Measurements from ENCODE around the gene SCARF2. TPM values are rescaled to one million over a fixed set of nuclear protein-coding genes. Genes with fewer than 3 reads are reported as not detected.

Gene SCARF2
- total RNA-seq, 1 donor from 2014 or later = 133 TPM

DNA sequence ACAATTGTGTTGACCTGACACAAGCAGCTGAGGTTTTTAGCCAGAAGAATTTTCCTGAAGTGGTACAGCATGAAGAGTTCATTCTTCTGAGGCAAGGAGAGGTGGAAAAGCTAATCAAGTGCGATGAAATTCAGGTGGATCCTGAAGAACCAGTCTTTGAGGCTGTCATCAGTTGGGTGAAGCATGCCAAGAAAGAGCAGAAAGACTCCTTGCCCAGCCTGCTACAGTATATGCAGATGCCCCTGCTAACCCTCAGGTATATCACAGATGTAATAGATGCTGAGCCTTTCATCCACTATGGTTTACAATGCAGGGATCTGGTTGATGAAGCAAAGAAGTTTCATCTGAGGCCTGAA lies 12.9 kb upstream of the SCARF2 start:
- H3K36me3 ChIP-seq = peaks cover 8 to 13% of the 10 kb centered on the region in 2 donors
- no peak for TF ChIP-seq CTCF (IDR thresholded peaks at IDR 0.05)
- DNase-seq (ENCODE audit: low spot score in 2 of 2) = no peak
- H3K27me3 ChIP-seq = no peaks in the 10 kb centered on the region
- no peaks in the 10 kb centered on the region for H3K9me3 ChIP-seq
- no peak overlapping the region for H3K4me3 ChIP-seq
- H3K27ac ChIP-seq = no peak overlapping the region
- intact Hi-C loops (cut with DNase I) = no loop called here
- H3K4me1 ChIP-seq = no peaks in the 10 kb centered on the region

GRCh38 chr22:20449819-20450550 lies 12.4 kb upstream of the SCARF2 start:
- Histone ChIP-seq H3K4me1 (no peaks in the 10 kb centered on the region), H3K9me3 (no peaks in the 10 kb centered on the region), H3K27me3 (no peaks in the 10 kb centered on the region), H3K4me3 (no peak overlapping the region), H3K27ac (no peak overlapping the region), H3K36me3 (peaks cover 8 to 17% of the 10 kb centered on the region in 2 donors)
- intact Hi-C loops (cut with DNase I) = no loop called here
- no peak for TF ChIP-seq CTCF (IDR thresholded peaks at IDR 0.05)
- no peak for DNase-seq (ENCODE audit: low spot score in 2 of 2)

GRCh38 chr22:20448630-20449029 lies 11.0 kb upstream of the SCARF2 start:
- Histone ChIP-seq H3K27me3 (no peaks in the 10 kb centered on the region), H3K27ac (no peak overlapping the region), H3K4me1 (no peaks in the 10 kb centered on the region), H3K9me3 (no peaks in the 10 kb centered on the region), H3K4me3 (no peak overlapping the region), H3K36me3 (peaks cover 8 to 17% of the 10 kb centered on the region in 2 donors)
- TF ChIP-seq CTCF (IDR thresholded peaks at IDR 0.05) = no peak
- DNase-seq (ENCODE audit: low spot score in 2 of 2) = no peak
- intact Hi-C loops (cut with DNase I) = no loop called here

- no peaks in the 10 kb centered on the region for H3K27me3 ChIP-seq
- no peak overlapping the region for H3K4me3 ChIP-seq
- H3K27ac ChIP-seq = no peak overlapping the region
- intact Hi-C loops (cut with DNase I) = no loop called here
- no peaks in the 10 kb centered on the region for H3K9me3 ChIP-seq
- H3K36me3 ChIP-seq = peaks cover 16 to 23% of the 10 kb centered on the region in 2 donors
- no peak for TF ChIP-seq CTCF (IDR thresholded peaks at IDR 0.05)
- no peaks in the 10 kb centered on the region for H3K4me1 ChIP-seq
- no peak for DNase-seq (ENCODE audit: low spot score in 2 of 2)
Observed at GRCh38 chr22:20446383-20446970, 8.9 kb upstream of the SCARF2 start.

DNA sequence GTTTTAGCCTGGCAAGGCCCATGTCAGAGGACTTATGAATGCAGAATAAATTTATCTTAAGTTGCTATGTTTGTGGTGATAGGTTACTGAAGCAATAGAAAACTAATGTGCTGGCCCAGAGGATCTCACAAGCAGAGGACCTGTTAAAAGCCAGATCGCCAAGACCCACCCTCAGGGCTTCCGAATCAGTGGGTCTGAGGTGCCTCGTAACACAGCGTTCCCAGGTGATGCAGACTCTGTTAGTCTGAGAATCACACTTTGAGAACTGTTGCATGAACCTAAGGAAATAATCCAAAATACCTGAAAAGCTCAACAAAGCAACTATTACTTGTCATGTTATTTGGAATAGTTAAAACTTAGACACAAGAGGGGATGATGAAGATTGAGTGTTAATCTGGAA lies 6.7 kb upstream of the SCARF2 start:
- H3K9me3 ChIP-seq = no peaks in the 10 kb centered on the region
- H3K36me3 ChIP-seq = peaks cover 16 to 23% of the 10 kb centered on the region in 2 donors
- H3K4me3 ChIP-seq = no peak overlapping the region
- intact Hi-C loops (cut with DNase I) = no loop called here
- H3K27ac ChIP-seq = no peak overlapping the region
- DNase-seq (ENCODE audit: low spot score in 2 of 2) = no peak
- H3K27me3 ChIP-seq = no peaks in the 10 kb centered on the region
- no peaks in the 10 kb centered on the region for H3K4me1 ChIP-seq
- no peak for TF ChIP-seq CTCF (IDR thresholded peaks at IDR 0.05)
